Stimulated activated CD4-positive, alpha-beta T cell treated with anti-CD3 and anti-CD28 coated beads, Interleukin-4, amount 100 ng/mL, for 24 hours (primary cell): ENCODE results near the gene MCHR1.
"Not testable (repeated sequence)": the region's sequence is repeated elsewhere in the genome, so short reads cannot be mapped to it uniquely, and the experiment has no call there.

Experiments used
- DNase-seq: peaks from one replicate; pipeline ENCODE4 v3.0.0-alpha.2; 2020

MCHR1 gene

GRCh38 chr22:40659166-40659565 lies 20.1 kb upstream of the MCHR1 start:
- no peak for DNase-seq

- no peak for DNase-seq
Measured at GRCh38 chr22:40660730-40661129, 18.6 kb upstream of the MCHR1 start.

GRCh38 chr22:40661671-40662070 lies 17.6 kb upstream of the MCHR1 start:
- no peak for DNase-seq

- DNase-seq, result no peak
Measured at GRCh38 chr22:40665312-40665711, 14.0 kb upstream of the MCHR1 start.

- no peak for DNase-seq
Measured at GRCh38 chr22:40666151-40666848, 13.0 kb upstream of the MCHR1 start.

- DNase-seq, result no peak
Measured at GRCh38 chr22:40668611-40669411, 10.5 kb upstream of the MCHR1 start.

- no peak for DNase-seq
Measured at GRCh38 chr22:40670058-40670457, 9.2 kb upstream of the MCHR1 start.

- DNase-seq, result no peak
Measured at GRCh38 chr22:40671369-40671768, 7.9 kb upstream of the MCHR1 start.

GRCh38 chr22:40671796-40672360 lies 7.4 kb upstream of the MCHR1 start:
- no peak for DNase-seq

GRCh38 chr22:40673017-40673416 lies 6.3 kb upstream of the MCHR1 start:
- DNase-seq, result no peak

- no peak for DNase-seq
Measured at GRCh38 chr22:40674274-40674673, 5.0 kb upstream of the MCHR1 start.

- DNase-seq, result not testable (repeated sequence)
Measured at GRCh38 chr22:40676166-40676565, 3.1 kb upstream of the MCHR1 start.

GRCh38 chr22:40676644-40677043 lies 2.6 kb upstream of the MCHR1 start:
- no peak for DNase-seq

- no peak for DNase-seq
Measured at GRCh38 chr22:40678493-40679248, 613 bp upstream of the MCHR1 start.

- no peak for DNase-seq
Measured at GRCh38 chr22:40679964-40680818, 907 bp downstream of the MCHR1 start.

GRCh38 chr22:40680819-40681183 lies 1.5 kb downstream of the MCHR1 start:
- no peak for DNase-seq

- no peak for DNase-seq
Measured at GRCh38 chr22:40681451-40681850, 2.2 kb downstream of the MCHR1 start.

- DNase-seq, result no peak
Measured at GRCh38 chr22:40684728-40685127, 5.4 kb downstream of the MCHR1 start.

GRCh38 chr22:40685406-40685805 lies 6.1 kb downstream of the MCHR1 start:
- no peak for DNase-seq

- no peak for DNase-seq
Measured at GRCh38 chr22:40687706-40688105, 8.4 kb downstream of the MCHR1 start.

GRCh38 chr22:40690370-40690769 lies 11.1 kb downstream of the MCHR1 start:
- DNase-seq, result no peak

- DNase-seq, result no peak
Measured at GRCh38 chr22:40691532-40691931, 12.2 kb downstream of the MCHR1 start.
